HL-60/S4 treated with retinoic acid at 250 ng/mL for 4 days and 3 days (cell line): ENCODE measurements around the gene ADARB2.

Source experiments
- in situ Hi-C: fragments of 300-500 bp; cut with MboI; formaldehyde crosslinking; loops from 2 replicates; pipeline ENCODE4 v1.7.0; 2022; ENCODE audit warnings: low sequenced_read_pairs

The ADARB2 gene

DNA sequence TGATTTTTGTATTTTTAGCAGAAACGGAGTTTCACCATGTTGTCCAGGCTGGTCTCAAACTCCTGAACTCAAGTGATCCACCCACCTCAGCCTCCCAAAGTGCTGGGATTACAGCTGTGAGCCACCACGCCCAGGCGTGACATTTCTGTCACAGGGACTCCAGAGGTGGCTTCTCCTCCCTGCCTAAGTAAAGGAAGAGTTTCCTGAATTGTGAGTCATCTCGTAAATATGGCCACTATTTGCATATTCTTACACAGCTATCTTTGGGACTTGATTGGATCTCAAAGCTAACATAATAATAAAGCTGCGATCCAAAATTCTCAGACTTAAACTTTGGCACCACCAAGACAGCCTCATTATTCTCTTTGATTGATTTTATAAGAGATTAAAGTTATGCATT is 50.1 kb downstream of the ADARB2 start:
- in situ Hi-C loops, result no loop called here

DNA sequence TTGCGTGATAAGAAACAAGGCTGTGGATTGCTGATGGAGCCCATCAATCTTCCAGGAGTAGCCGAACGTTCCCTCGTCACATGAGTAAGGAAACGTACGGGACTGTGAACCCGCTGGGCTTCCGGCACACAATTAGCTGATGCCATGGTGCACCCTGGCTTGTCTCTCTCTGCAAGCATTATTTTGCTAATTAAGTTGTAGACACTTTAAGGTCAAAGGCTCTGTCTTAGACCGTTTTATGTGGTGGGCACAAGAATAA is 50.9 kb downstream of the ADARB2 start:
- in situ Hi-C loops, result no loop called here

DNA sequence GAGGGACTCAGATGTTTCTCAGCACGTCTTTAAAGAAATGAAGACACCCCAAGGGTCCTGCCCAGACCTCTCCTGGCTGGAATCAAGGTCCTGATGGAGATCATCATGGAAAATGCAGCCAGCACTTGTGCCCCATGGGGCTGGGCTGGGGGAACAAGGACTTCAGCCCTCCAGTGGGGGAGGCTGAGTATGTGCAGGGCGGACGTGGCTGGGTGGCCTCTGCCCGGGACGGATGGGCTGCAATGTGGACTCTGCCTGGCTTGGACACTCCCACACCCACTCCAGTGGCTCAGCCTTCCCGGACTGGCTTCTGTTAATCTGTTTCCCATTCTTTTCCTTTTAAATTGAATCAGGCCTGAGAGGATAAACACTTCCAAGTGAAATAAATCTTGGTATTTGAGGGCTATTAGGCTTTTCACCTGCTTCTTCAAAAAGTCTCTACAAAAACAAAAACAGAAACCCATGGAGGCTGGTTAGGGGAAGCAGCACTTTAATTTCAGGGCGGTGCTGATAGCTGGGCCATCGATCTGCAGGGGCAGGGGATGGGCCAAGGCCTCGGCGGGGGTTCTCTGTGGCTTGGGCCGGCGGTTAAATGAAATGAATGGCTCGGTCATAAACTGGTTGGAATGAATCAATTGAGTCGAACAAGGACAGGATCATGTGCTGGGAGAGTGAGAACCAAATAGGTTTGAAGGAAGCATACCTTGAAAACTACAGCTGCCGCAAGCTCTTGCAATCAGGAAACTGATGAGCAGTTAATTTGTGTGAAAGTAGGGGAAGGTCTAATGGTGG is 51.4 kb downstream of the ADARB2 start:
- in situ Hi-C loops, result no loop called here

DNA sequence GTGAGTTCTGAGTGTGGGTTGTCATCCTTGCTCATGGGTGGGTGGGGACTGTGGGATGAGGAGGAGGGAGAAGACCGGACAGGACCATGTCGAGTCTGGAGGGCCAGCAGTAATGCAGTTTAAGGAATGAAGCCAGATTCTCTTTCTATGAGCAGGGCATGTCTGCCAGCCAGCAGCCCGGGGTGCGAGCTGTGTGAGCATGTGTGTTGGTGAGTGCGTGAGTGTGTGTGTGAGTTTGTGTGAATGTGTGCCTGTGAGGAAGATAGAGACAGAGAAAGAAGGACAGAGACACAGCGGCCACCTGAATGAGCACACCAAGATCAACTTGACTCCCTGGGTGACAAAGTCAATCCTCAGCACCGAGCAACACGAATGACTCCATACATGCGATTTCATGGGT is 52.3 kb downstream of the ADARB2 start:
- in situ Hi-C loops, result no loop called here

DNA sequence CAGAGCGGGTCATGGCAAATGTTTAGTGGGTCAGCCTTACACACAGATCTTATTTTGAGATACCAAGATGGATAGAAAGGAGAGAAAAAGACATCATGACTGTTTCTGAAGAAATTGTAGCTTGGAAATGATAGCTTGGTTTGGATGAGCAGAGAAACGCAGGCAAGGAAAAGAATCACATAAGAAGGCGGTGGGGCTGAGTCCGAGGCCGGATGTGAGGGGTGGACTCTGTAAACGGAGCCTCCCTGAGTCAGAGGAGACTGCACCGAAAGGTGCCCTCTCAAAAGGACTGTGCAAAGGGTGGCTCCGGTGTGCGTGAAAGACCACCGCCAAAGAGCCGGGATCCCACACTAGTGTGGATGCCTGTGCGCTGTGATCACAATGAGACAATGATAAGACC is 53.7 kb downstream of the ADARB2 start:
- in situ Hi-C loops, result no loop called here

DNA sequence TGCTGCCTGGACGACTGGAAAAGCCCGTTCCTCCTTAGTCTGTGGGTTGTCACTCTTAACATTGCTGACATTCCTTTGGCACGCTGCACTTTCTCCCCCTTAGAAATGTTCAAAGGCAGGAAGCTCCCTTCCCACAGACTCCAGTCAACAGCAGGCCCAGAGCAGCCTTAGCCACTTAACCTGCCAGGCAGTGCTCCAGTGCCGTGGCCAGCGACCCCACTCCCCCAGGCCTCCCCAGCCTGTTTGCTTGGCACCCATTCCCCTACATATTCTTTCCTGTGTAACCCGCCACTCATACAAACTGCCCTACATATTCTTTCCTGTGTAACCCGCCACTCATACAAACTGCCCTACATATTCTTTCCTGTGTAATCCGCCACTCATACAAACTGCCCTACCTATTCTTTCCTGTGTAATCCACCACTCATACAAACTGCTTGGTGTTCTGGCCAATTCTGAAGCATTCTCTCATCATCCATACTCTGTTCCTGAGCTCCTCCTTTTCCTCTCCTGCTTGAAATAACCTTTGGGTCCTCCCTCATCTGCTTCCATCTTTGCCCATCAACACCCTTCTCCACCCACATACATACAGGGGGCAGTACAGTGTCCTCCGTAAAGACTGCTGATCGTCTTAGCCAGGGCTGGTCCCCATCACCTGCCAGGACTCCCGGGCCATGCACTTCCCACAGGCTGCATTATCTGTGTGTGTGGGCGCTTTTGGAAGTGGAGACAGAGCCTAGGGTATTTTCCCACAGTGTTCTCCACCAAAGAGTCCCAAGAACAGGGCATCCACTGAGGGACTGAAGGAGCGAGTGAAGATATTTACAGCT is 57.3 kb downstream of the ADARB2 start:
- in situ Hi-C loops, result no loop called here

DNA sequence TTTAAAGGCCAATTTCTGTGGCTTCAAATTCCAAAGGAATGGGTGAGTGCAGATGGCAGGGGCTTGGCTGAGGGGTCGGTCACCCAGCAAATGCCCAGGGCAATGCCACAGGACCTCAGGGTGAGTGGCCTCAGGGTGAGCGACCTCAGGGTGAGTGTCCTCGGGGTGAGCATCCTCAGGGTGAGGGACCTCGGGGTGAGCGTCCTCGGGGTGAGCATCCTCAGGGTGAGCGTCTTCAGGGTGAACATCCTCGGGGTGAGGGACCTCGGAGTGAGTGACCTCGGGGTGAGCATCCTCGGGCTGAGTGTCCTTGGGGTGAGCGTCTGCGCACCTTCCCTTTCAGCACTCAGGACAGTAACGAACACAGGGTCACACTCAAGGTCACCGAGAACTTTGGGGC is 59.2 kb downstream of the ADARB2 start:
- in situ Hi-C loops, result no loop called here

DNA sequence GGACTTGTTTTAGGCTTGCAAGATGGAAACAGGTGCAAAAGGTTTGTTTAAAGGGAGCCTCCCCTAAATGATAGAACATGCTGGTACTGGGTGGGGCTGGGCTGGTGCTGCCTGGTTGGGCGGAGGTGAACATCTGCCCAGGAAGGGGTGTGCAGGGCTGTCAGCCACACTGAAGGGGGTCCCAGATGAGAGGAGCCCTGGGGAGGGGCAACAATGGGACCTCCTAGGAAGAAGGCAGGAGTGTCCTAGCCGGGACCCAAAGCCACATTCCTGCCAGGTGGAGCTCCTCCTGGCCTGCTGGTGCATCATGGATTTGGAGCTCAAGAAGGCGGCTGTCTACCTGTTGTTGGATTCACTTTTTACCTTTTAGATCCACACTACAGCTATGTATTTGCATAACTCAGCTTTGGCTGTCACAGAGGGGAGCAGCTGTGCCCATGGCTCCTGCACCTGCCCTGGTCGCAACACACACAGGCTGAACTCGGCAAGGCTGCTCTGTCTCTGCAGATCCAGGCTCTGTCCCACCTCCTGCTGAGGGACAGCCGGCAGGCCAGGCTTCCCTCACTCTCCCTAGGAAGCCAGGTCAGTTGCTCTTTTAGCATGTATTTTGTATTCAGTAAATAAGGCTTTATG is 59.9 kb downstream of the ADARB2 start:
- in situ Hi-C loops, result no loop called here

DNA sequence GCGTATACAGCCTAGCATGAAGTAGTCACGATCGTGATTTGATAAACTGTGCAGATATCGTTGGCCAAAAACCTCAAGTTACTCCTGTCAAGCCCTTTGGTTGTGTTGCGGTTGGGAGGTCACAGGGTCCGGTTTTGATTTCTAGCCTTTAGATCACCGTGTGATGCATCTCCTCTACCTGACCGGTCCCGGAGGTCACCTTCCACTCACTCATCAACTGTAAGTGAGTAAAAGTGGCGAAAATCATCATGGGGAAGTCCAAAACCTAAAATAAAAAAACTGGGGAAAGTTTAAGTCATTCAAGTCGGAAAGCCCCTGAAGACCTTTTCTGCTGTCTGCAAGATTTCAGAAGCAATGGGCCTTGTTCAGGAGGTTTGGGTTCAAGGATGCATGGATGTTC is 62.8 kb downstream of the ADARB2 start:
- in situ Hi-C loops, result no loop called here

DNA sequence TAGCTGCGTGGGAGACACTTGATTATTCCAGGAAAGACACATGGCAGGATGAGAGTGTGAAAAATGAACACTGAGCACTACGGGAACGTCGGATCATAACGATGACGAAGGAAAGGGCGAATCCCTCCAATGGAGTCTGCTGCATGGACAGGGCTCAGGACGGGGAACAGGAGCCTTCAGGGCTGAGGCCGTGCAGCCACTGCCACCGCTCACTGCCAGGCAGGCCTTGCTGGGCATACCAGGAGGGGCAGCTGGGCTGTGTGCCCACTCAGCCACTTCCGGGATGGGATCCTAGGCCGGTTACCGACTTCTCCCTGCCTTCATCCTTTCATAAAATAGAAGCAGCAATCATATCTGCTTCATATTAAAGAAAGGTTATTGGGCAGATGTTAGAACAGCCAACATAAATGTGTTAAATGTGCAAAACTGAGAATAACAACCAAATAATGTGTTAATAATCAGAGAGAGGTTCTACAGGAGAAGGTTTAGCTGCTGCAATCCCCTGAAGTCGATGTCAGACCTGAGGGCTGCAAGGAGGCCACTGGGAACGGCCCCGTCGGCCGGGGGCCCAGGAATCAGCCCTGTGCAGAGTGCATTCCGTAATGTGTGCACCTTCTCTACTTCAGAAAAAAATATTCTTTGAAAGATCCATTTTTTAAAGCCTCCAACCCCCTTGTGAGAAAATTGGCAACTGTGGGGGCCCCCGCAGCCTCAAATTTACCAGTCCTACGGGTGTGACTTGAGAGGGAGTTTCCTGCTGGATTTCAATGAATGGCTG is 63.6 kb downstream of the ADARB2 start:
- in situ Hi-C loops, result no loop called here

DNA sequence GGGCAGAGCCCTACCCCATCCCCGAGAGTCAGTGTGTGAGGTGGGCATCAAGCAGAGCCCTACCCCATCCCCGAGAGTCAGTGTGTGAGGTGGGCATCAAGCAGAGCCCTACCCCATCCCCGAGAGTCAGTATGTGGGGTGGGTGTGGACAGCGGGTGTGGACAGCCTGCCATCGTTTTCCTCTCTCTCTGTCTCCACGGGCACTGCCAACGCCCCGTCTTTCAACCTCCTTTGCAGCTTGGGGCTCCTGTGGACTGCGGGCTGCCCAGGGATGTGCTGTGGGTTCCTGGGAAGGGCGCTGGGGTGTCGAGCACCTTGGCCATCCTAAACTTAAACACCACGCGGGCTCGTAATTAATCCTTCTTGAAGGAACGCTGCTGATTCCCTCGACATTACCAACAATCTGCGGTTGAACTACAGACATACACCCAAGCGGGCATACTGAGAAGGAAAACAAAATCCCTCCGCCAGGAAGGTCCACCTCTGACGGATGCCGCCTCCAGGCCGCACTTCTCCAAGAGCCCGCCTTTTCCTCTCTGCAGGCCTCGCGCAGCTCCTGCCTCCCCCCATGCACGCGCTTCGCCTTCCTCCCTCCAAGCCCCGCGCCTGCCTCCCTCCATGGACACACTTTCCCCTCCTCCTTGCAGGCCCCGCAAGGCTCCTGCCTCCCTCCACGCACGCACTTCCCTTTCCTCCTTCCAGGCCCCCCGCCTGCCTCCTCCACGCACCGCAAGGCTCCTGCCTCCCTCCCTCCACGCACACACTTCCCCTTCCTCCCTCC is 65.1 kb downstream of the ADARB2 start:
- in situ Hi-C loops, result no loop called here

DNA sequence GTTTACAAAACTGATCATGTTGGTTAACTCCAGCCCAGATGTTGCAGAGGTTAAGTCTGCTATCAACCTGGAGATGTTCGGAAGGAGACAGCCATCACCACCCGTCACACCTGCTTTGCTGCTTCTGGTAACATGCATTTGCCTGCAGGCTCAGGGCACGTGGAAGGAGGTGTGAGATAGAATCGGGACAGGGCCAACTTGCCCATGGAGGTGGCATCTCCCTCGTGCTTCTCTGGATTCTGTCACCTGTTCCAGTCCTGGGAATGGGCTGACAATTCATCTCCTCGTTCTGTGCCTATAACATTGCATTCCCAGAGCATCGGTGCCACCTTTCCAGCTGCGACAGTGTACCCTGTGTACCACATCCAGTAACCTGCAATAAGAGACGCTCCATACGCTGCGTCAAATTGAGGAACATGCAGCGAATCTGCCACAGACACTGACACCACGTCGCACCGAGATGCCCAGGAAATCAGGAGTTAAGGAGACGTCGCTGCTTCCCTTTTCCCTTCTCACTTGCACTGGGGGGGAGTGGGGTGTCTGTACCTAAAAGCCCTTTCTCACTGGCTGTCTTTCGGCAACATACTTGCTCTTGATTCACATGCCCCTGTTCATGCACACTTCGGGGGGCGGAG is 65.8 kb downstream of the ADARB2 start:
- in situ Hi-C loops, result no loop called here

DNA sequence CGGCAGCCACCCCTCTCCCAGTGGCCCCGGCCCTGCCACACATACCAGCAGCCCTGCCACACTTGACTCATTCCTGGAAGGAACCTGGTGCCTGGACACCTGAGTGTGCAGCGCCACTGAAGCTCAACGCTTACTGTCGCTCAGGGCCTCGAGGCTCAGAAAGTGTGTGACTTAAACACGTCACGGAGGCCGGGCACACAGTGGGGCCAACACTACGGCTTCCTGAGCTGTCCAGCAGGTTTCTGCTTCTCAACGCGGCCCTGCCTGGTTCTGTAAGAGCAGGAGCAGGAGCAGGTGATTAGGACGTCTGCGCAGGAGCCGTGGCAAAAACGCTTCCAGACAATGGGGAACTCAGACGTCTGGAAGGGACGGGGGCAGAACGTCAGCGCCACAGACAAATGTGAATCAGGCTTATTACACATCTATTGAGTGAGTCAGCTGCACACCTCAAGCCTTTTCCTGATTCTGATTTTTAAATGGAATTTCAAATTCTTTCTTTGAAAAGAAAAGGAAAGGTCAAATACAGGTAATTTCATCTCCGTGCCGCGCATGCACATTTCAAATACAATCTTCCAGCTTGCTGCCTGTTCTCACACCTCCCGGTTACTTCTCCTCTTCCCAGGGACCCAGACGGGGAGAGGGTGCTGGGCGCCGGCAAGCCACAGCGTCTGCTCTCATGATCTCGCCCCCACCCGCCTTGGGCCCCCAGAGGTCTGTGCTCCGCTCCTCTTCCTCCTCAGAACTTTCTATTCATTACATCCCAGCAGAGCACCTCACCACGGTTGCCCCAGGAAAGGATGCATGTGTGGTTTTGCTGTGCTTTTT is 66.6 kb downstream of the ADARB2 start:
- in situ Hi-C loops, result no loop called here

DNA sequence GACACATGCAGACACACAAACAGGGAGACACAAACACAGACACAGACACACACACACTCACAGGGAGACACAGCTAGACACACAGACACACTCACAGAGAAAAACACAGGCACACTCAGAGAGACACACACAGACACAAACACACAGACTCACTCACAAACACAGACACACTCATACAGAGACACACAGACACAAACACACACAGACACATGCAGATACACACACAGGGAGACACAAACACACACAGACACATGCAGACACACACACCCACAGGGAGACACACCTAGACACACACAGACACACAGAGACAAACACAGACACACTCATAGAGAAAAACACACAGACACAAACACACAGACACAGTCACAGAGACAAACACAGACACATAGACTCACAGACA is 67.9 kb downstream of the ADARB2 start:
- in situ Hi-C loops, result no loop called here

DNA sequence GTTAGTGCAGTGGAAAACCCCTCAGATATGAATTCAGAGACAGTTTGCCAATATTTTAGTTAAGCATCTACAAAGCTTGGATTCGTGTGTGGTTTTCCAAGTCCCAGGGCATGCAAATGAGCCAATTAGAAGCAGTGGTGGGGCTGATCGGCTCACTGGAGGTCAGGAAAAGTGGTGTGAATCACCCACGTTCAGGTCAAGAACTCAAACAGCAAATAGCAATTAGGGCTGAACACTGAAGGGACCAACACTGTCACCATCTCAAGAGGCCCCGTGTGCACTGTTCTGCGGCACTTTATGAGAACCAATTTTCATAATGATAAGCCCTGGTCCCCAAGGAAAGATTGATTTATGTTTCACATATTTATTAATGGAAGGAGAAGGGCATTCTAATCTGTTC is 68.9 kb downstream of the ADARB2 start:
- in situ Hi-C loops, result no loop called here

DNA sequence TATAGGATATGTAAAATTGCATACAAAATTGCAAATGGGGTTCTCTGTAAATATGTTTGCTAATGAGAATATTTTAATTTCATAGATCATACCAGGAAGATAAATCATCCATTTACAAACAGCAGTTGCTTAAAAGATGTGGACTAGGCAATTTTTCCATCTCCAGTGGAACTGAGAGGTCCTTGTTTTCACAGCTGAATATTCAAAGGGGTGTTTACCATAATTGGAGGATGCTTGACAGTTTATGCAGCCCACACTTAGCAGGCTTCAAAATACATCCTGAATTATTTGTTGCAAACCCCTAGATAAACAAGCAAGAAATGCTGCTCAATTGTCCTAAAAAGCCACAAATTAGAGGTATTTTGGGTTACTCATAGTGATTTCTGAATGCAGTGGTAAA is 69.9 kb downstream of the ADARB2 start:
- in situ Hi-C loops, result no loop called here

DNA sequence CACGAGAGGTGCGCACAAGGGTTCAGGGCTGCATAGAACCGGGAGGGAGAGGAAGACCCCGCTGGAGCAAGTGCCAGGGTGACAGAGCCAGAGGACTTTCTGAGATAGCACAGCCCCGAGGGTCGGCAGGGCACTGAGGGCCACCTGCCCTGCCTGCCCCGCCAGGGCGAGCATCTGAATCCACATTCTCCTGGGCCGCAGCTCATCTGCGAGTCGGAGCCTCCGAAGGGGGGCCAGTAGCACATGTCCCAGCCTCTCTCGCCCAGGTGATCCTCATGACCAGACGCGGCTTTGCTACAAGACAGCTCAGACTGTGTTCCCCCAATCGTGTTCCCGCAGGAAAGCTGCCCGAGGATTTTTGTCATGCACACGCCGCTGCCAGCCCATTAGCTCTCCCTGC is 71.2 kb downstream of the ADARB2 start:
- in situ Hi-C loops, result no loop called here

DNA sequence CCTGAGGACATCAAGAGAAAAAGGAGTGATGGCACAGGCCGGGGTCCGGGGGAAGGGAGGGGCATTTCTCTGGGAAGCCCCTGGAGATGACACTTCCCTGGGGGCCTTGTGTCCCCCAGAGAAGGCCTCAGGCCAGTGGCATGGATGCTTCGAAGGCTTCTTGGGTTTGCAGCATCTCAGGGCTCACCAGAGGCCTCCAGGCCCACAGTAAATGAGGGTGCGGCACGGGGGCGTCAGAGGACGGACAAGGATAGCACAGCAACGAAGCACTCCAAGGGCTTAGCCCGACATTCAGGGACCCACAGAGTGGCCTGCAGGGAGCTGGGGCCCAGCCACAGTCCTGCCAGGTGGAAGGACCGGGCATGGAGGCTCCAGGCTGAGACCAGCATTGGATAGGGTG is 71.6 kb downstream of the ADARB2 start:
- in situ Hi-C loops, result no loop called here

DNA sequence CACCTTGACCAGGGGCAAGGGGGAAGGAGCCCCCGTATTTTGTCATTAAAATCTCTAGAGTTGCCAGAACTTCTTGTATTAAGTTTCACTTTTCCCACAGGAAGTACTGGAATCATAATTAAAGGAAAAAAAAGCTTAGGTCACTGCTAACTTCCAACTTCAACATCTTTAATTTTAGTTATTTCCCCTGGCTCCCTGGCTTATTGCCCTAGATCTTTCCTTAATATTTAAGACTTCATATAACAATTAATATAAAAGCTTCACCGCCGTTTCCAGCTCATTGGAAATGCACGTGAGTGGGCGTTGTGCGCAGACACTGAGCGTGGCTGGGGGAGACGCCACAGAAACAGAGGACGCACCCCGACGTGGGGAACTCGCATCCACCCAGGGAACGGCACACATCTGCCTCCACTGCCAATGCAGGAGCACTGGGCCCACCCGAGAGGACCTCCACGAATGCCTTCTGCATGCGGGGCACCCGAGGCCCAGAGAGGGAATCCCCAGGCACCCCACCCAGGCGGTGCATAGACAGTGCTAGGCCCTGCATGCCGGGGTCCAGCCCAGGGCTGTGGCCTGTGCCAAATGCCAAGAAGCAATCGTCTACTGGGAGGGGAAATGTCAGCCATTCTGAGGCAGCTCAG is 72.2 kb downstream of the ADARB2 start:
- in situ Hi-C loops, result no loop called here
